WERI-Rb-1 (cell line): Measurements from ENCODE around the gene NALCN.
A peak's percentile ranks its signal among the peaks of the same experiment; 100 is the strongest.

Experiments
- DNase-seq: peaks from one replicate; pipeline ENCODE4 v3.0.0-alpha.2; 2020
- H3K27ac ChIP-seq: fragments of 250-450 bp; sonication (Bioruptor Pico); 2 replicates; pipeline ENCODE4 v1.5.1; 2020; ENCODE audit warnings: mild to moderate bottlenecking, moderate library complexity
- H3K27me3 ChIP-seq: fragments of 250-450 bp; sonication (Bioruptor Pico); 2 replicates; pipeline ENCODE4 v1.5.1; 2021; ENCODE audit warnings: mild to moderate bottlenecking, low read depth, moderate library complexity; ENCODE audit not compliant: insufficient read depth, severe bottlenecking
- H3K36me3 ChIP-seq: fragments of 250-450 bp; sonication (Bioruptor Pico); 2 replicates; pipeline ENCODE4 v1.5.1; 2020; ENCODE audit warnings: mild to moderate bottlenecking, moderate library complexity
- H3K4me3 ChIP-seq: 2 replicates; pipeline ENCODE4 v1.5.1; 2011; ENCODE audit warnings: low read depth, mild to moderate bottlenecking, control low read depth, low read length
- H3K9me3 ChIP-seq: fragments of 250-450 bp; sonication (Bioruptor Pico); 2 replicates; pipeline ENCODE4 v1.5.1; 2021; ENCODE audit warnings: mild to moderate bottlenecking, moderate library complexity; ENCODE audit not compliant: severe bottlenecking
- CTCF ChIP-seq: IDR thresholded peaks from 2 replicates; pipeline ENCODE4 v1.5.1; 2011; ENCODE audit warnings: low read depth, mild to moderate bottlenecking, control low read depth, inconsistent platforms, low read length

NALCN gene

GRCh38 chr13:101416181-101417042 is at the start of gene NALCN:
TSS of gene NALCN (minus strand) at chr13:101416508. CDS start at chr13:101399126, 17,382 bp downstream.
- peak; percentile 58 for DNase-seq
- TF ChIP-seq CTCF, result no peak
- no peaks in the 10 kb centered on the region for H3K36me3 ChIP-seq
- no peaks in the 10 kb centered on the region for H3K9me3 ChIP-seq
- peak within 1 kb of the TSS; percentile 11; the same call in 1 of the 2 replicates for H3K27ac ChIP-seq
- H3K27me3 ChIP-seq, result no peaks in the 10 kb centered on the region
- peak within 1 kb of the TSS; percentile 77 for H3K4me3 ChIP-seq

- no peak for DNase-seq
- Histone ChIP-seq H3K4me3 (no peak overlapping the region), H3K9me3 (no peaks in the 10 kb centered on the region), H3K36me3 (no peaks in the 10 kb centered on the region), H3K27me3 (no peaks in the 10 kb centered on the region), H3K27ac (no peak overlapping the region)
- no peak for TF ChIP-seq CTCF
Observed at GRCh38 chr13:101465877-101466276, 49.6 kb upstream of the NALCN start.

- no peaks in the 10 kb centered on the region for H3K36me3 ChIP-seq
Observed at GRCh38 chr13:101457176-101457575, 40.9 kb upstream of the NALCN start.

GRCh38 chr13:101455863-101456262 is 39.6 kb upstream of the NALCN start:
- DNase-seq, result no peak
- Histone ChIP-seq H3K27ac (no peak overlapping the region), H3K27me3 (no peaks in the 10 kb centered on the region), H3K36me3 (no peaks in the 10 kb centered on the region), H3K4me3 (no peak overlapping the region), H3K9me3 (no peaks in the 10 kb centered on the region)
- no peak for TF ChIP-seq CTCF

More at GRCh38 chr13:101457176-101457575, 40.9 kb upstream of the NALCN start:
- H3K4me3 ChIP-seq, result no peak overlapping the region
- H3K27me3 ChIP-seq, result no peaks in the 10 kb centered on the region
- no peaks in the 10 kb centered on the region for H3K9me3 ChIP-seq
- H3K27ac ChIP-seq, result no peak overlapping the region
- DNase-seq, result no peak
- no peak for TF ChIP-seq CTCF

GRCh38 chr13:101454767-101455166 is 38.5 kb upstream of the NALCN start:
- no peak for DNase-seq
- TF ChIP-seq CTCF, result no peak
- Histone ChIP-seq H3K9me3 (no peaks in the 10 kb centered on the region), H3K36me3 (no peaks in the 10 kb centered on the region), H3K27me3 (no peaks in the 10 kb centered on the region), H3K4me3 (no peak overlapping the region), H3K27ac (no peak overlapping the region)

- Histone ChIP-seq H3K9me3 (no peaks in the 10 kb centered on the region), H3K27ac (no peak overlapping the region), H3K4me3 (no peak overlapping the region), H3K36me3 (no peaks in the 10 kb centered on the region), H3K27me3 (no peaks in the 10 kb centered on the region)
- no peak for DNase-seq
- no peak for TF ChIP-seq CTCF
Observed at GRCh38 chr13:101453784-101454201, 37.5 kb upstream of the NALCN start.
